ENCODE data around the gene TCEAL8.
A peak's percentile ranks its signal among the peaks of the same experiment; 100 is the strongest.

TCEAL8 gene, protein sequence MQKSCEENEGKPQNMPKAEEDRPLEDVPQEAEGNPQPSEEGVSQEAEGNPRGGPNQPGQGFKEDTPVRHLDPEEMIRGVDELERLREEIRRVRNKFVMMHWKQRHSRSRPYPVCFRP

DNA sequence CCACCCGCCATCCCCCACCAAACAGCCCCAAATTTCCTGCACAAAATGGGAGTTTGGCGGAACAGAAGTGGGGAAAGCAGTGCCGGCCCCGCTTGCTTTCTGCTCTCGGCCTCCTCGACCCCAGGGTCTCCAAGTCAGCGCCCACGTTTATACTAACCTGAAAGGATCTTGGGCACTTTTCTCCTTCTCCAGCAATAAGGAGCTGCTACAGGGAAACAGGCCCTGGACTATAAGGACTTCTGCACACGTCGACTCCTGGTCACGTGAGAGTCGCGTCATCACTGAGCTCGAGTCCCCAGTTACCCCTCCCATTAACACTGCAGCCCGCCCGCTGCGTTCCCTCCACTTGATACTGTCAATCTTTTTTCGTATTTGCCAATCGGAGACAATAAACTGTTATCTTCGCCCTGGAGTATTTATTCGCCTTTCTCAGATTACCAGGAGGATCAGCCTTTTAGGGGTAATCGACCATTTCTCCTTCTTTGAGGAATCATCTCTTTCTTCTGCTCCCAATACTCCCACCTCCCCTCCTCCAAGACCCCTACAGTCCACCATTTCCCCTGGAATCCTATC lies at the start of gene TCEAL8:
Gene TCEAL8, minus strand, starts transcription at position 235 of the 573 bp plus-strand sequence. CDS start 1,176 bp downstream, outside the sequence.
- TF ChIP-seq ZNF274 (IDR thresholded peaks at IDR 0.05; ENCODE audit: low read depth, low read length) = no peak
- H3K4me3 ChIP-seq (ENCODE audit: low read length) = peak within 1 kb of the TSS; percentile 63

DNA sequence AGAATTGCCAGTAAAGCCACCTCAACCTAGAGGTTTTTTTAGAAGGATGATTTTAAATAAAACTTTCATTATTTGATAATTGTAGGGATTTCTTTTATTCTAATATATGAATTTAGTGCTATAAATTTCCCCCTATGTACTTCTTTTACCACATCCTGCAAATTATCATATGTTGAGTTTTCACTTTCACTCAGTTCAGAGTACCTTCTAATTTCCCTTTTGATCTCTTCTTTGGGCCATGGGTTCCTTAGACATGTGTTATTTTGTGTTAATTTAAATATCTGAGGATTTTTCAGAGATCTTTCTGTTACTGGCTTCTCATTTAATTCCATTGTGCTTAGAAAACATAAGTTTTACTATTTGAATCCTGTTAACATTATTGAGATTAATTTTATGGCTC lies 49.8 kb upstream of the TCEAL8 start:
- no peak for TF ChIP-seq ZNF274 (IDR thresholded peaks at IDR 0.05; ENCODE audit: low read depth, low read length)
- H3K4me3 ChIP-seq (ENCODE audit: low read length) = no peak overlapping the region

DNA sequence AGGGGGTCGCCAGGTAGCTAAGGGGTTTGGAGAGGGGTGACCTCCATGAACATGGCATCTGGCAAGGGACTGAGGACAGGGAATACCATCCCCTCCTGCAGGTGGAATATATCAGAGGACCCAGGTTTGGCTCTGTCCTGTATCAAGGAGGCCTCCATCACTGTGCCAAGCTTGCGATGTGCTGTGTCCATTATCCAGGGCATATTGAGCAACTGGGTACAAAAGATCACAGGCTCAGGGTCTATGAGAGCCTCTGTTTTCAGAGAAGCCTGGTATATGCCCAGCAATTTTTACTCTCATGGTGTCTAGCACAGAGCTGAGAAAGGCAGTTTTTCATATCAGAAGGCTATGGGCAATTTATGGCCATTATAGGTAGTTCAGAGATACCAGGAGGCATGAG lies 38.2 kb upstream of the TCEAL8 start:
- TF ChIP-seq ZNF274 (IDR thresholded peaks at IDR 0.05; ENCODE audit: low read depth, low read length) = no peak
- no peak overlapping the region for H3K4me3 ChIP-seq (ENCODE audit: low read length)

DNA sequence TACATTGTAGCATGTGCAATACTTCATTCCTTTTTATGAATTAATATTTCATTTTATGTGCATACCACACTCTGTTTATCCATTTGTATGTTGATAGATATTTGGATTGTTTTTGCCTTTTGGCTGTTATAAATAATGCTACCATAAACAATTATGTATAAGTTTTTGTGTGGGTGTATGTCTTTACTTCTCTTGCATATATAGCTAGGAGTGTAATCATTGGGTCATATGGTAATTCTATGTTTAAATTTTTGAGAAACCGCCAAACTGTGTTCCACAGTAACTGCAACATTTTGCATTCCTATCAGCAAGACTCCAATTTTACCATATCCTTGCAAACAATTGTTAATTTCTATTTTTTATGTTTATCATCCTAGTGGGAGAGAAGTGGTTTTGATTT lies 24.7 kb upstream of the TCEAL8 start:
- no peak overlapping the region for H3K4me3 ChIP-seq (ENCODE audit: low read length)
- no peak for TF ChIP-seq ZNF274 (IDR thresholded peaks at IDR 0.05; ENCODE audit: low read depth, low read length)

DNA sequence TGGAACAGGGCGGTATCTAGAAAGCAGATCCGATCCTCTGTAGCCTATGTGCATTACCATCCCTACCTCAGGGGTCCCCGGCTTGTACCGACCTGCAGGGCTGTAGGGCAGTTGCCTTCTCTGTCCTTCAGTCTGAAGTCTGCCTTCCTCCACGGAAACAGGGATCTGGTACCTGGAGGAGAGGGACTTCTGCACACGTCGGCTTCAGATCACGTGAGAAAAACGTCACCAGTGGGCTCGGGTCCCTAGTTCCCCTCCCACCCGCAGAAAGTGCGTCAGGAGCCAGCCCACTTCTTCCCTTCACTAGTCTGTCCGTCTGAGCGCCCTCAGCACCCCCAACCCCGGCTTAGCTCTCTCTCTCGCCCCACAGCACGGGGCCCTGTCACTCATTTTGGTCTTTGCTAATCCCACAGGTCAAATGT lies 21.6 kb upstream of the TCEAL8 start, which contains the start of gene TCEAL5:
Gene TCEAL5, minus strand, starts transcription at position 170 of the 422 bp plus-strand sequence. CDS start 2,187 bp downstream, outside the sequence.
- TF ChIP-seq ZNF274 (IDR thresholded peaks at IDR 0.05; ENCODE audit: low read depth, low read length) = no peak
- no peak within 1 kb of the TSS for H3K4me3 ChIP-seq (ENCODE audit: low read length)

DNA sequence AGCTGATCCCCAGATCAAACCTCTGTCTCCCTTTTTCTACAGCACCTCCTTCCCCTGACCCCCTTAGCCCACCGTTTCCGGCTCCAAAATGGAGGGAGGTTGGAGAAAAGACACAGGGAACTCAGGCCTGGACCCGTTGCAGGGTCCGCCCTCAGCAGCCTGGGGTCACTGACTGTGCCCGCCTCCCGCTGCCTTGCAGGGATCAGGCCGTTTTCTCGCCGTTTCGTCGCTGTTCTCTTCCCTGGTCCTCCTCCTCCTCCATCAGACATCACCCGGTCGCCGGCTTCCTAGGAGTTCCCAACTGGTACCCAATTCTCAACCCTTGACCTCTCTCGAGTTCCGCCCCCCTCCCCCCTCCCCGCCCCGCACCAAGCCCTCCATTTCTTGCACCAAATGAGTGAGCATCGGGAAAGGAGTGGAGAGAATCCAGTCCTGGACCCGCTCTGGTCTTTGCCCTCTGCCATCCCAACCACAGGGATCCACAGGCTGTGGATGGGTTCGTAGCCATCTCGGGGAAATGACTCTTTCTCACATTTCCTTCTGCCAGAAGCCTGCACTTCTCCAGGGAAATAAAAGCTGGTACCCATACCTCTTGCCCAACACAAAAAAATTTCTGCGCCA lies 21.1 kb upstream of the TCEAL8 start:
- no peak for TF ChIP-seq ZNF274 (IDR thresholded peaks at IDR 0.05; ENCODE audit: low read depth, low read length)
- H3K4me3 ChIP-seq (ENCODE audit: low read length) = no peak overlapping the region

DNA sequence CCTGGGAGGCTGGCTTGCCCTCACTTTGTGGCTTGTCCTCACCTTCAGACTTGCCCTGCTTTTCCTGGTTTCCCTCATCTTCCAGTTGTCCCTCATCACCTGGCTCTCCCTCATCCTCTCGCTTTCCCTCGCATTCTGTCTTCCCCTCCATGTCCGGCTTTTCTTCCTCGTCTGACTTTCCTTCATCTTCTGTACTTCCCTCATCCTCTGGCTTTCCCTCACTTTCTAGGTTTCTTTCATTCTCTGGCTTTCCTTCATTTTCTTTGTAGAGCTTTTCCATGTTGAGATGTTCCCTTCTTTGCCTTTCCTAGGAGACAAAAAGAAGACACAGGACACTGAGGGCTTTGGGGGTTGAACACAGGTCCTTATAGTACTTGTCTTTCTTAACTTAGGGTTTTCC lies 19.3 kb upstream of the TCEAL8 start:
- TF ChIP-seq ZNF274 (IDR thresholded peaks at IDR 0.05; ENCODE audit: low read depth, low read length) = no peak
- H3K4me3 ChIP-seq (ENCODE audit: low read length) = no peak overlapping the region

DNA sequence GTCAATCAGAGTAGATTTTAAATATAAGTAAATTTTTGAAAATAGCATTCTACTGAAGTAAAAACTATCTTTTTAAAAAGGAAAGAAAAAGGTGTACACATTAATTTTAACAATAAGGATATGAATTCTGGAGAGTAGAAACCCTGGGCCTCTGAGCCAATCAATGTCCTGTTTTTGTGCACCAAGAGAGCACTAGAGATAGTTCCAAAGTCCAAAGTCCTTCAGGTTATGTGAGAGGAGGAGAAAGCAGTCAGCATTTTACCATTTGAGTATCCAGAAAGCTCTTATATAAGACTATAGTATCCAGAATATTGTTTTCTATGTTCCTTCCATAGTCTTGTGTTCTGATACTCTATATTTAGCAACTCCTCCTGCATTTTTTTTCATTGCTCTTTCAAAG lies 3.3 kb upstream of the TCEAL8 start:
- H3K4me3 ChIP-seq (ENCODE audit: low read length) = no peak overlapping the region

DNA sequence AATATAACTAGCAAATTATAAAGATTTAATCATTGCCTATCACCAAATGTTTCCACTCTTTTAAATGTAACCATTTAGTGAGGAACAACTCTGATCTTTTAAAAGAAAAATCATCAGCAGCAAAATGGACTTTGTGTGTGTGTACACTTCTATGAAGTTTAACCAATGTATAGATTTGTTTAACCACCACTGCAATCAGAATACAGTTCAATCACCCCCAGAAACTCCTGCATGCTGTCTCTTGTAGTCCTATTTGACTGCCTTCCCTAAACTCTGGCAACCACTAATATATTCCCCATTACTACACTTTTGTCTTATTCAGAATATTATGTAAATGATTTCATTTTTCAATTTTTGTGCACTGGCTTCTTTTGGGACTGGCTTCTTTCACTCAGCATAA lies 1.7 kb upstream of the TCEAL8 start:
- TF ChIP-seq ZNF274 (IDR thresholded peaks at IDR 0.05; ENCODE audit: low read depth, low read length) = no peak

More for the DNA sequence above, 3.3 kb upstream of the TCEAL8 start:
- TF ChIP-seq ZNF274 (IDR thresholded peaks at IDR 0.05; ENCODE audit: low read depth, low read length) = no peak

DNA sequence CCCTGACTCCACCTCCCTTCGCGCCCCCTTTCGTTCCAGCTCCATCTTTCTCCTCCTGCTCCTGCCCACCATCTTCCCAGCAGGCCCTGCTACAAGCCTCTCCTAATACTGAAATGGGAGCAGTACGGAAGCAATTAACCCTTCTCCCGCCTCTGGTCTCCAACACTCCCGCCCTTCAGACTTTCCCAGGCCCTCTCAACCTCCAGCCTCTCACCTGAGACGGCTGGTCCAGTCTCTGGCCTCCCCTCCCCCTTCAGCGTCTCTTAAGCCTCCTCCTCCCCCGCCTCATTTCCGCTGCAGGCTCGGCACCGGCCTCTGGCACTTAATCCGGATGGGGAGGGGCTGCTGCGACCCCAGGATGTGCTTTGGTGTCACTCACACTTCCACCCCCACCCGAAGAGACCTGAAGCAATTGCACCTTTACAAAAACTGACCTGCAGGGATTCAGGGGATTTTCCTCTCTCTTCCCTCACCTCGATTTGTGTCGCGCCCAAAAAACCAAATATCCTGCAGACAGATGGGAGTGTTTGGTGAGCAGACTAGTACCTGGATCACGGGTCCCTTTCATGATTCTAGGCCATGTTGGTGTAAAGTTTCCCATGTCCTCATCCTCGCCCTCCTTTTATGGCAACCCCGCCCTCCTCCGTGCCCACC lies 657 bp downstream of the TCEAL8 start:
- TF ChIP-seq ZNF274 (IDR thresholded peaks at IDR 0.05; ENCODE audit: low read depth, low read length) = no peak
- H3K4me3 ChIP-seq (ENCODE audit: low read length) = peak overlapping the region; percentile 63

More for the DNA sequence above, 1.7 kb upstream of the TCEAL8 start:
- H3K4me3 ChIP-seq (ENCODE audit: low read length) = no peak overlapping the region

DNA sequence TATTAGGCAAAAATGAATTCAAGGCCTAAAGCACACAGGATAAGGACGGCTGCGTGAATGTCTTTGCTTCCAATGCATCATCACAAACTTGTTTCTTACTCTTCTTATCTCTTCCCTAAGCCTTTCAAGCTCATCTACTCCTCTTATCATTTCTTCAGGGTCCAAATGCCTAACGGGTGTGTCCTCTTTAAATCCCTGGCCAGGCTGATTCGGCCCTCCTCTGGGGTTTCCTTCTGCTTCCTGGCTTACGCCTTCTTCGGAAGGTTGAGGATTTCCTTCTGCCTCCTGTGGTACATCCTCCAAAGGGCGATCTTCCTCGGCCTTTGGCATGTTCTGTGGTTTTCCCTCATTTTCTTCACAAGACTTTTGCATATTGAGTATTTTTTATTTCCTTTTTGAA lies 1.3 kb downstream of the TCEAL8 start:
- peak overlapping the region; percentile 63 for H3K4me3 ChIP-seq (ENCODE audit: low read length)
- TF ChIP-seq ZNF274 (IDR thresholded peaks at IDR 0.05; ENCODE audit: low read depth, low read length) = no peak

DNA sequence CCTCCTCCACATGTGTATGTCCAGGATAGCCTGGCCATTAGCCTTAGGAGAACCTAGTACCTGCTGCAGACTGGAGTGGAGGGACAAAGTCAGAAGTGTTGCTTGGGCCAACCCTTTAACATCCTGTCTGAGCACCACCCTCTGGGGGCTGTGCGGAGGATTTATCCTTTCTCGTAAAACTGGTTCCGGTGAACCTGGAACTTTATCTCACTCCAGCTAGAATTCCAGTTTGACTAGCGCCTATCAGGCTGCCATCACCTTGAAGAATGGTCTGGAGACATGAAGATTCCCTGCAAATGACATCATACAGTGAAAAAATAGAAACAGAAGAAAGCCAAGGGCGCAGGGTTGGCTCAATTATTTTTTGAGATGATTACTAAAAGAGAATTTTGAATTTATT lies 4.0 kb downstream of the TCEAL8 start:
- H3K4me3 ChIP-seq (ENCODE audit: low read length) = no peak overlapping the region
- no peak for TF ChIP-seq ZNF274 (IDR thresholded peaks at IDR 0.05; ENCODE audit: low read depth, low read length)

DNA sequence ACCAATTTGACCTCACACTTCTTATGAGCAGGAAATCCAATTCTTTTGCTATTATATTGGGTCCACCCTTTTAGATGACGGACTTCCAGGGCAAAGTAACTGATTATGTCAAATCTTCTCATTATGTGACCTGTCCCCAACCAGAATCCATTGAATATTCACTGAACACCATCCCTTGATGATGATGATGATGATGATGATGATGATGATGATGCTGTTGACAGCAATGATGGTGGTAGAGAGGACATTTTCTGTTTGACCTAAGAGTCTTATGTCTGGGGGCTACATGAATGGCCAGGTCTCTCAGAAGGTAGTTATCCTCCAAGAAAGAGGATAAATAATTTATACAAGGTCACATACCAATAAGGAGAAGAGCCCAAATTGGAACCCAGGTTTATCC lies 5.2 kb downstream of the TCEAL8 start:
- no peak for TF ChIP-seq ZNF274 (IDR thresholded peaks at IDR 0.05; ENCODE audit: low read depth, low read length)

DNA sequence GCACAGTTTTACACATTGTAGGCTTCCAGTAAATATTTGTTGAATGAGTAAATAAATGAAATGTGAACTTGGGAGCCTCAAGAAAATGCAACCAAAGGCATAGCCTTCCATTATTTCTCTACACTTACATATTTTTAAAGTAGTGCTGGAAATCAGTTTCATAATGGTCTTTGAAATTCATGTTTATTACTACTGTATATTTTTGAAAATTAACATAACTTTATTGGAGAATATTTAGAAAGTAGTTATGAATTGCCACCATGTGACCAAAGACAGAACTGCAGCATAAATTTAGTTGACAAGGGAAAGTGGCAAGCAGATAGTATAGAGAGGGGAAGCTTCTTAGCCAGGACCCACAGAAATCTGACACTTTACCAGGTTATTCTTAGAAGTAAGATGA lies 6.4 kb downstream of the TCEAL8 start:
- no peak overlapping the region for H3K4me3 ChIP-seq (ENCODE audit: low read length)
- no peak for TF ChIP-seq ZNF274 (IDR thresholded peaks at IDR 0.05; ENCODE audit: low read depth, low read length)

More for the DNA sequence above, 5.2 kb downstream of the TCEAL8 start:
- no peak overlapping the region for H3K4me3 ChIP-seq (ENCODE audit: low read length)

DNA sequence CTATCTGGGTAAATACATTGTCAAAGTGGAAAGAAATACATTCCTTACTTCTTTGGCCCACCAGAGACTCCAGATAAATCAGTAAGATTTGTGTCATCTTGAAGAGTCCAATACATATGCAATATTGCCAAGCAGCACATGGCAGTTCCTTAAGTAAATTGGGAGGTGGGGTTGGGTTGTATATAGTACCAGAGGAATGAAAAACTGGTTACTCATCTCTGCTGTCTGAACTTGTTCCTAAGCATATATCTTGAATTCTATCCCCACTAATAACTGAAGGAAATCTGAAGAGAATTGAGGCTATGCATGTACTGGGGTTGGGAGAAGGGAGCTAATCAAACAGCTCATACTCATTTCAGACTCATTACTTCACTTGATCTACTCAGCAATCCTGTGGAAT lies 14.8 kb downstream of the TCEAL8 start:
- no peak for TF ChIP-seq ZNF274 (IDR thresholded peaks at IDR 0.05; ENCODE audit: low read depth, low read length)
- no peak overlapping the region for H3K4me3 ChIP-seq (ENCODE audit: low read length)
